Liver (tissue), 9 donors: ENCODE measurements around the gene ATP2B1. TPM values are rescaled to one million over a fixed set of nuclear protein-coding genes. Genes with fewer than 3 reads are reported as not detected.

ENCODE experiments used
- DNase-seq: peaks from one replicate; pipeline ENCODE4 v3.0.0-alpha.2; 2017; ENCODE audit warnings: low spot score
- H3K27ac ChIP-seq, 2 donors: one replicate each; pipeline ENCODE4 v1.7.0; 2013; ENCODE audit warnings: inconsistent platforms in 2 of 2, low read length in 2 of 2, control low read depth in 1 of 2, low read depth in 1 of 2, mild to moderate bottlenecking in 1 of 2
- H3K27me3 ChIP-seq, 4 donors: one replicate each; pipeline versions ENCODE4 v1.6.1 to v1.7.0; 2013; ENCODE audit warnings: low read length in 3 of 4, inconsistent platforms in 1 of 4, mild to moderate bottlenecking in 1 of 4, moderate library complexity in 1 of 4; ENCODE audit not compliant: control insufficient read depth in 4 of 4, insufficient read depth in 4 of 4
- H3K36me3 ChIP-seq, 4 donors: one replicate each; pipeline versions ENCODE4 v1.6.1 to v1.7.0; 2013; ENCODE audit warnings: low read length in 3 of 4, mild to moderate bottlenecking in 3 of 4, low read depth in 1 of 4, moderate library complexity in 1 of 4; ENCODE audit not compliant: control insufficient read depth in 4 of 4, insufficient read depth in 3 of 4
- H3K4me1 ChIP-seq, 4 donors: one replicate each; pipeline versions ENCODE4 v1.6.1 to v1.7.0; 2013; ENCODE audit warnings: low read length in 3 of 4, mild to moderate bottlenecking in 3 of 4, moderate library complexity in 1 of 4; ENCODE audit not compliant: control insufficient read depth in 4 of 4, insufficient read depth in 4 of 4
- H3K4me3 ChIP-seq, 3 donors: one replicate each; pipeline versions ENCODE4 v1.6.1 to v1.7.0; 2013; ENCODE audit warnings: low read length in 3 of 3, control low read depth in 1 of 3, low read depth in 1 of 3, mild to moderate bottlenecking in 1 of 3
- H3K9ac ChIP-seq, 2 donors: one replicate each; pipeline ENCODE4 v1.7.0; 2013; ENCODE audit warnings: low read length in 2 of 2, mild to moderate bottlenecking in 2 of 2, moderate library complexity in 2 of 2, control low read depth in 1 of 2, low read depth in 1 of 2
- H3K9me3 ChIP-seq, 4 donors: one replicate each; pipeline versions ENCODE4 v1.6.1 to v1.7.0; 2013; ENCODE audit warnings: low read length in 3 of 4; ENCODE audit not compliant: control insufficient read depth in 4 of 4
- EGR1 ChIP-seq, 2 donors: IDR thresholded peaks; 2 replicates each; pipeline ENCODE4 v1.6.1; 2016 to 2018; ENCODE audit warnings: antibody characterized with exemption in 2 of 2, low read depth in 2 of 2
- FOXA1 ChIP-seq: IDR thresholded peaks from 2 replicates; pipeline ENCODE4 v1.6.1; 2016; ENCODE audit warnings: antibody characterized with exemption
- FOXA2 ChIP-seq: IDR thresholded peaks from 2 replicates; pipeline ENCODE4 v1.6.1; 2016; ENCODE audit warnings: antibody characterized with exemption
- HNF4A ChIP-seq, 2 donors: conservative IDR thresholded peaks; 2 replicates each; pipeline ENCODE4 v1.6.1; 2016; ENCODE audit warnings: antibody characterized with exemption in 2 of 2, mild to moderate bottlenecking in 2 of 2
- HNF4G ChIP-seq: IDR thresholded peaks from 2 replicates; pipeline ENCODE4 v1.6.1; 2016; ENCODE audit warnings: antibody characterized with exemption
- NR2F2 ChIP-seq: IDR thresholded peaks from 2 replicates; pipeline ENCODE4 v1.6.1; 2016; ENCODE audit warnings: antibody characterized with exemption
- RAD21 ChIP-seq, 2 donors: IDR thresholded peaks; 2 replicates each; pipeline ENCODE4 v1.6.1; 2016; ENCODE audit warnings: antibody characterized with exemption in 2 of 2, mild to moderate bottlenecking in 2 of 2
- TAF1 ChIP-seq: conservative IDR thresholded peaks from 2 replicates; pipeline ENCODE4 v1.6.1; 2016; ENCODE audit warnings: antibody characterized with exemption, mild to moderate bottlenecking
- WGBS: extraction: QIAGEN DNeasy Blood & Tissue Kit; methylation state at CpG from one replicate; pipeline ENCODE4 v1.1.7; 2013; 5-methylcytosine and 5-hydroxymethylcytosine counted together
- polyA plus RNA-seq, 2 donors: library from polyadenylated mRNA; stranded (reverse) in 1 of 2; unstranded in 1 of 2; fragments of 200-250 nt in 1 of 2; fragments of >200 nt in 1 of 2; fragmentation: Nextera tagmentation in 1 of 2; extraction: Ambion mirVana in 1 of 2; gene quantifications; one replicate each; pipeline versions ENCODE4 v1.2.1 to v1.2.3, GENCODE V29; 2013 to 2015
- total RNA-seq, 2 donors: library from RNA; depleted of rRNA; stranded (reverse); fragments of >200 nt; gene quantifications; one replicate each; pipeline ENCODE4 v1.2.3, GENCODE V29; 2014
- TF ChIP-seq, protein P1 (sequence below): IDR thresholded peaks from 2 replicates; pipeline ENCODE4 v1.6.1; 2016; ENCODE audit warnings: antibody characterized with exemption
- TF ChIP-seq, protein P2 (sequence below): IDR thresholded peaks from 2 replicates; pipeline ENCODE4 v1.6.1; 2016; ENCODE audit warnings: antibody characterized with exemption
- TF ChIP-seq, protein P3 (sequence below): fragments of 150-350 bp; IDR thresholded peaks from 2 replicates; pipeline ENCODE4 v1.5.1; 2017; ENCODE audit warnings: improper control_type of control experiment, low read depth, low read length; ENCODE audit not compliant: missing input control
- TF ChIP-seq, protein P4 (sequence below): IDR thresholded peaks from 2 replicates; pipeline ENCODE4 v1.6.1; 2016; ENCODE audit warnings: antibody characterized with exemption, mild to moderate bottlenecking
- donor health status: healthy.
- donor health status: healthy.
- donor health status: healthy.
- donor health status: healthy.
- donor health status: healthy.

The ATP2B1 gene
- total and polyA plus RNA-seq, 4 donors, result 7.3 to 41.1 (median 22.8) TPM

DNA sequence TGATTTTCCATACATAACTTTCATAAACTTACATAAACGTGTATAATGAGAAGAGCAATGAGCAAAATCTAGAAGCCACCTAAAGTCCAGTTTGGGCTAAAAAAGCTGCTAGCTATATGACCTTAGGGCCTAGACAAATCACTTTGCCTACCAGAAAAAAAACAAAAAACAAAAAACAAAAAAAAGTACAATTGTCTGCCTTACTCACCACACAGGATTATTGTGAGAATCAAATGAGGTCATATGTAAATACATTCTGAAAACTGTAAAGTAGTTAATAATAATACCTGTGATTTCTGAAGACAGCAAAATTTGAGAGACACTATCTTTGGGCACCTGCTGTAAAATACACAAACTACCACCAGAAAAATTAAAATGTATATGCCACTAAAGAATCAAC, 4.2 kb downstream of the ATP2B1 start (continued):
- TF ChIP-seq, protein P1, sequence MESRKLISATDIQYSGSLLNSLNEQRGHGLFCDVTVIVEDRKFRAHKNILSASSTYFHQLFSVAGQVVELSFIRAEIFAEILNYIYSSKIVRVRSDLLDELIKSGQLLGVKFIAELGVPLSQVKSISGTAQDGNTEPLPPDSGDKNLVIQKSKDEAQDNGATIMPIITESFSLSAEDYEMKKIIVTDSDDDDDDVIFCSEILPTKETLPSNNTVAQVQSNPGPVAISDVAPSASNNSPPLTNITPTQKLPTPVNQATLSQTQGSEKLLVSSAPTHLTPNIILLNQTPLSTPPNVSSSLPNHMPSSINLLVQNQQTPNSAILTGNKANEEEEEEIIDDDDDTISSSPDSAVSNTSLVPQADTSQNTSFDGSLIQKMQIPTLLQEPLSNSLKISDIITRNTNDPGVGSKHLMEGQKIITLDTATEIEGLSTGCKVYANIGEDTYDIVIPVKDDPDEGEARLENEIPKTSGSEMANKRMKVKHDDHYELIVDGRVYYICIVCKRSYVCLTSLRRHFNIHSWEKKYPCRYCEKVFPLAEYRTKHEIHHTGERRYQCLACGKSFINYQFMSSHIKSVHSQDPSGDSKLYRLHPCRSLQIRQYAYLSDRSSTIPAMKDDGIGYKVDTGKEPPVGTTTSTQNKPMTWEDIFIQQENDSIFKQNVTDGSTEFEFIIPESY, result no peak
- TF ChIP-seq RAD21 (IDR thresholded peaks at IDR 0.05), result no peak

DNA sequence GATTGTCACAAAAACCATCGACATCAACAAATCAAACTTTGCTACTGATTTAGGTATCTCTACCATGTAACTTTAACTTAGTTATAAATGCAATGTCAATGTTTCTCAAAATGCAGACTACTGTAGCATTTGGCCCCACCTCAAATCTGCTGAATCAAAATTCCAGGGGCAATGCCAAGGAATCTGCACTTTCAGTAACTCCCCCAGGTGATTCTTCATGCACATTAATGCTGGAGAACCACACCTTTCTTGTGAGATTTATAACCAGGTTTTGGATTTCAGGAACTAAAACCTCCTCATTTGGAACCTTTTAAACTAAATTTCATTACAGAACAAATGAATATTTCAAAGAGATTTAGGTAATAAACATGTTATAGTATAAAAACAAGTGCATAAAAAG, 4.9 kb downstream of the ATP2B1 start:
- no peaks in the 10 kb centered on the region for H3K27me3 ChIP-seq
- peaks cover 0 to 13% (median 6%) of the 10 kb centered on the region in 4 donors for H3K4me1 ChIP-seq
- 63% methylated on average over 1 of the region's 1 CpG for WGBS
- no peak overlapping the region for H3K27ac ChIP-seq
- no peaks in the 10 kb centered on the region for H3K36me3 ChIP-seq
- H3K9me3 ChIP-seq, result no peaks in the 10 kb centered on the region
- no peak overlapping the region for H3K9ac ChIP-seq
- no peak for DNase-seq
- TF ChIP-seq TAF1 (no peak), NR2F2 (no peak), EGR1 (IDR thresholded peaks at IDR 0.05; ENCODE audit: low read depth in 2 of 2) (no peak), RAD21 (IDR thresholded peaks at IDR 0.05) (no peak), FOXA1 (no peak), HNF4A (conservative IDR thresholded peaks at IDR 0.05) (no peak), HNF4G (no peak), FOXA2 (no peak)
- TF ChIP-seq, protein P1, result no peak
- TF ChIP-seq, protein P2, sequence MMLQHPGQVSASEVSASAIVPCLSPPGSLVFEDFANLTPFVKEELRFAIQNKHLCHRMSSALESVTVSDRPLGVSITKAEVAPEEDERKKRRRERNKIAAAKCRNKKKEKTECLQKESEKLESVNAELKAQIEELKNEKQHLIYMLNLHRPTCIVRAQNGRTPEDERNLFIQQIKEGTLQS, result no peak
- TF ChIP-seq, protein P3, sequence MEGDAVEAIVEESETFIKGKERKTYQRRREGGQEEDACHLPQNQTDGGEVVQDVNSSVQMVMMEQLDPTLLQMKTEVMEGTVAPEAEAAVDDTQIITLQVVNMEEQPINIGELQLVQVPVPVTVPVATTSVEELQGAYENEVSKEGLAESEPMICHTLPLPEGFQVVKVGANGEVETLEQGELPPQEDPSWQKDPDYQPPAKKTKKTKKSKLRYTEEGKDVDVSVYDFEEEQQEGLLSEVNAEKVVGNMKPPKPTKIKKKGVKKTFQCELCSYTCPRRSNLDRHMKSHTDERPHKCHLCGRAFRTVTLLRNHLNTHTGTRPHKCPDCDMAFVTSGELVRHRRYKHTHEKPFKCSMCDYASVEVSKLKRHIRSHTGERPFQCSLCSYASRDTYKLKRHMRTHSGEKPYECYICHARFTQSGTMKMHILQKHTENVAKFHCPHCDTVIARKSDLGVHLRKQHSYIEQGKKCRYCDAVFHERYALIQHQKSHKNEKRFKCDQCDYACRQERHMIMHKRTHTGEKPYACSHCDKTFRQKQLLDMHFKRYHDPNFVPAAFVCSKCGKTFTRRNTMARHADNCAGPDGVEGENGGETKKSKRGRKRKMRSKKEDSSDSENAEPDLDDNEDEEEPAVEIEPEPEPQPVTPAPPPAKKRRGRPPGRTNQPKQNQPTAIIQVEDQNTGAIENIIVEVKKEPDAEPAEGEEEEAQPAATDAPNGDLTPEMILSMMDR, result no peak
- no peak overlapping the region for H3K4me3 ChIP-seq

DNA sequence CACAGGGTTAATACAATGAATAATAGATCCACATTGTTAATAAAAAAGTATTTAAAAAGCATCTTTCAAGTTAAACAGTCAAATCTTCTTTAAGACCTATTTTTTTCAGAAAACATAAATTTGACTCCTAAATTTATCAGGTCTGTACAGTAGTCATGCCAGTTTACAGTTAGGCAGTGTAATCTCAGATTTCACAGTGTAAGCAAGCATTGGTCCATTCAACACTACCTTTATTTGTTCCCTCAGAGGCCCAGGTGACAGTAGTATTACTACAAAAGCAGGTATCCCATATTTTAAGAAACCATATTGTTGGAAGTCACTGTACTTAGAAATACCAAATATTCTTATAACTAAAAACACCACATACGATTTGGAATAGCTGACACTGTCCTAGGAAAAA, 6.1 kb downstream of the ATP2B1 start:
- Histone ChIP-seq H3K27ac (no peak overlapping the region), H3K4me3 (no peak overlapping the region), H3K27me3 (no peaks in the 10 kb centered on the region), H3K9me3 (no peaks in the 10 kb centered on the region), H3K36me3 (no peaks in the 10 kb centered on the region), H3K4me1 (peaks cover 0 to 11% (median 2%) of the 10 kb centered on the region in 4 donors), H3K9ac (no peak overlapping the region)
- 93% methylated on average over 1 of the region's 1 CpG for WGBS
- TF ChIP-seq, protein P4, sequence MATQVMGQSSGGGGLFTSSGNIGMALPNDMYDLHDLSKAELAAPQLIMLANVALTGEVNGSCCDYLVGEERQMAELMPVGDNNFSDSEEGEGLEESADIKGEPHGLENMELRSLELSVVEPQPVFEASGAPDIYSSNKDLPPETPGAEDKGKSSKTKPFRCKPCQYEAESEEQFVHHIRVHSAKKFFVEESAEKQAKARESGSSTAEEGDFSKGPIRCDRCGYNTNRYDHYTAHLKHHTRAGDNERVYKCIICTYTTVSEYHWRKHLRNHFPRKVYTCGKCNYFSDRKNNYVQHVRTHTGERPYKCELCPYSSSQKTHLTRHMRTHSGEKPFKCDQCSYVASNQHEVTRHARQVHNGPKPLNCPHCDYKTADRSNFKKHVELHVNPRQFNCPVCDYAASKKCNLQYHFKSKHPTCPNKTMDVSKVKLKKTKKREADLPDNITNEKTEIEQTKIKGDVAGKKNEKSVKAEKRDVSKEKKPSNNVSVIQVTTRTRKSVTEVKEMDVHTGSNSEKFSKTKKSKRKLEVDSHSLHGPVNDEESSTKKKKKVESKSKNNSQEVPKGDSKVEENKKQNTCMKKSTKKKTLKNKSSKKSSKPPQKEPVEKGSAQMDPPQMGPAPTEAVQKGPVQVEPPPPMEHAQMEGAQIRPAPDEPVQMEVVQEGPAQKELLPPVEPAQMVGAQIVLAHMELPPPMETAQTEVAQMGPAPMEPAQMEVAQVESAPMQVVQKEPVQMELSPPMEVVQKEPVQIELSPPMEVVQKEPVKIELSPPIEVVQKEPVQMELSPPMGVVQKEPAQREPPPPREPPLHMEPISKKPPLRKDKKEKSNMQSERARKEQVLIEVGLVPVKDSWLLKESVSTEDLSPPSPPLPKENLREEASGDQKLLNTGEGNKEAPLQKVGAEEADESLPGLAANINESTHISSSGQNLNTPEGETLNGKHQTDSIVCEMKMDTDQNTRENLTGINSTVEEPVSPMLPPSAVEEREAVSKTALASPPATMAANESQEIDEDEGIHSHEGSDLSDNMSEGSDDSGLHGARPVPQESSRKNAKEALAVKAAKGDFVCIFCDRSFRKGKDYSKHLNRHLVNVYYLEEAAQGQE, result no peak
- TF ChIP-seq HNF4A (conservative IDR thresholded peaks at IDR 0.05) (no peak), FOXA2 (no peak)
- TF ChIP-seq, protein P2, result no peak
- DNase-seq, result no peak
